ENCODE data around the gene WWOX.
A peak's percentile ranks its signal among the peaks of the same experiment; 100 is the strongest.

WWOX gene

GRCh38 chr16:78298986-78299385 is 199.5 kb downstream of the WWOX start:
- no peaks in the 10 kb centered on the region for H3K36me3 ChIP-seq (ENCODE audit: control insufficient read depth, insufficient read depth, low read length)
- no peaks in the 10 kb centered on the region for H3K27me3 ChIP-seq (ENCODE audit: control insufficient read depth, insufficient read depth, low read length)
- H3K9ac ChIP-seq (ENCODE audit: low read depth, low read length) = no peak overlapping the region
- no peak overlapping the region for H3K27ac ChIP-seq (ENCODE audit: low read depth, low read length)
- no peak overlapping the region for H3K4me3 ChIP-seq (ENCODE audit: low read depth, low read length)
- no peaks in the 10 kb centered on the region for H3K9me3 ChIP-seq (ENCODE audit: control insufficient read depth, insufficient read depth, low read length)
- H3K4me1 ChIP-seq (ENCODE audit: control insufficient read depth, insufficient read depth, low read length) = 0 out of 2 replicates have a peak, but pooled peaks cover 4% of the 10 kb centered on the region

- Histone ChIP-seq H3K27ac (ENCODE audit: low read depth, low read length) (no peak overlapping the region), H3K4me3 (ENCODE audit: low read depth, low read length) (no peak overlapping the region), H3K4me1 (ENCODE audit: control insufficient read depth, insufficient read depth, low read length) (0 out of 2 replicates have a peak, but pooled peaks cover 6% of the 10 kb centered on the region), H3K27me3 (ENCODE audit: control insufficient read depth, insufficient read depth, low read length) (no peaks in the 10 kb centered on the region), H3K36me3 (ENCODE audit: control insufficient read depth, insufficient read depth, low read length) (no peaks in the 10 kb centered on the region), H3K9me3 (ENCODE audit: control insufficient read depth, insufficient read depth, low read length) (no peaks in the 10 kb centered on the region), H3K9ac (ENCODE audit: low read depth, low read length) (no peak overlapping the region)
Measured at GRCh38 chr16:78300469-78300868, 201.0 kb downstream of the WWOX start.

- peaks cover 26% of the 10 kb centered on the region for H3K4me1 ChIP-seq (ENCODE audit: control insufficient read depth, insufficient read depth, low read length)
- H3K27ac ChIP-seq (ENCODE audit: low read depth, low read length) = no peak overlapping the region
- H3K27me3 ChIP-seq (ENCODE audit: control insufficient read depth, insufficient read depth, low read length) = no peaks in the 10 kb centered on the region
- H3K9ac ChIP-seq (ENCODE audit: low read depth, low read length) = no peak overlapping the region
- no peaks in the 10 kb centered on the region for H3K9me3 ChIP-seq (ENCODE audit: control insufficient read depth, insufficient read depth, low read length)
- no peaks in the 10 kb centered on the region for H3K36me3 ChIP-seq (ENCODE audit: control insufficient read depth, insufficient read depth, low read length)
- H3K4me3 ChIP-seq (ENCODE audit: low read depth, low read length) = no peak overlapping the region
Measured at GRCh38 chr16:78303946-78304345, 204.5 kb downstream of the WWOX start.

GRCh38 chr16:78306361-78306760 is 206.9 kb downstream of the WWOX start:
- Histone ChIP-seq H3K4me3 (ENCODE audit: low read depth, low read length) (no peak overlapping the region), H3K9ac (ENCODE audit: low read depth, low read length) (no peak overlapping the region), H3K27me3 (ENCODE audit: control insufficient read depth, insufficient read depth, low read length) (no peaks in the 10 kb centered on the region), H3K27ac (ENCODE audit: low read depth, low read length) (no peak overlapping the region), H3K9me3 (ENCODE audit: control insufficient read depth, insufficient read depth, low read length) (no peaks in the 10 kb centered on the region), H3K4me1 (ENCODE audit: control insufficient read depth, insufficient read depth, low read length) (peaks cover 46% of the 10 kb centered on the region), H3K36me3 (ENCODE audit: control insufficient read depth, insufficient read depth, low read length) (no peaks in the 10 kb centered on the region)

- H3K27me3 ChIP-seq (ENCODE audit: control insufficient read depth, insufficient read depth, low read length) = no peaks in the 10 kb centered on the region
- H3K4me1 ChIP-seq (ENCODE audit: control insufficient read depth, insufficient read depth, low read length) = peaks cover 54% of the 10 kb centered on the region
- H3K27ac ChIP-seq (ENCODE audit: low read depth, low read length) = peak overlapping the region; percentile 70
- H3K4me3 ChIP-seq (ENCODE audit: low read depth, low read length) = no peak overlapping the region
- no peaks in the 10 kb centered on the region for H3K36me3 ChIP-seq (ENCODE audit: control insufficient read depth, insufficient read depth, low read length)
- no peak overlapping the region for H3K9ac ChIP-seq (ENCODE audit: low read depth, low read length)
- H3K9me3 ChIP-seq (ENCODE audit: control insufficient read depth, insufficient read depth, low read length) = no peaks in the 10 kb centered on the region
Measured at GRCh38 chr16:78307824-78308528, 208.5 kb downstream of the WWOX start.

- H3K4me3 ChIP-seq (ENCODE audit: low read depth, low read length) = no peak overlapping the region
- H3K9ac ChIP-seq (ENCODE audit: low read depth, low read length) = no peak overlapping the region
- H3K27me3 ChIP-seq (ENCODE audit: control insufficient read depth, insufficient read depth, low read length) = no peaks in the 10 kb centered on the region
- no peaks in the 10 kb centered on the region for H3K36me3 ChIP-seq (ENCODE audit: control insufficient read depth, insufficient read depth, low read length)
- no peak overlapping the region for H3K27ac ChIP-seq (ENCODE audit: low read depth, low read length)
- no peaks in the 10 kb centered on the region for H3K9me3 ChIP-seq (ENCODE audit: control insufficient read depth, insufficient read depth, low read length)
- peaks cover 48% of the 10 kb centered on the region for H3K4me1 ChIP-seq (ENCODE audit: control insufficient read depth, insufficient read depth, low read length)
Measured at GRCh38 chr16:78309763-78310162, 210.3 kb downstream of the WWOX start.

- peaks cover 48% of the 10 kb centered on the region for H3K4me1 ChIP-seq (ENCODE audit: control insufficient read depth, insufficient read depth, low read length)
- no peaks in the 10 kb centered on the region for H3K9me3 ChIP-seq (ENCODE audit: control insufficient read depth, insufficient read depth, low read length)
- H3K9ac ChIP-seq (ENCODE audit: low read depth, low read length) = no peak overlapping the region
- no peaks in the 10 kb centered on the region for H3K27me3 ChIP-seq (ENCODE audit: control insufficient read depth, insufficient read depth, low read length)
- no peak overlapping the region for H3K4me3 ChIP-seq (ENCODE audit: low read depth, low read length)
- no peaks in the 10 kb centered on the region for H3K36me3 ChIP-seq (ENCODE audit: control insufficient read depth, insufficient read depth, low read length)
- no peak overlapping the region for H3K27ac ChIP-seq (ENCODE audit: low read depth, low read length)
Measured at GRCh38 chr16:78310196-78310595, 210.7 kb downstream of the WWOX start.

GRCh38 chr16:78310990-78311561 is 211.6 kb downstream of the WWOX start:
- Histone ChIP-seq H3K9ac (ENCODE audit: low read depth, low read length) (no peak overlapping the region), H3K4me3 (ENCODE audit: low read depth, low read length) (peak overlapping the region; percentile 11; the same call in 1 of the 2 replicates), H3K27ac (ENCODE audit: low read depth, low read length) (peak overlapping the region; percentile 53), H3K27me3 (ENCODE audit: control insufficient read depth, insufficient read depth, low read length) (no peaks in the 10 kb centered on the region), H3K36me3 (ENCODE audit: control insufficient read depth, insufficient read depth, low read length) (no peaks in the 10 kb centered on the region), H3K4me1 (ENCODE audit: control insufficient read depth, insufficient read depth, low read length) (peaks cover 48% of the 10 kb centered on the region), H3K9me3 (ENCODE audit: control insufficient read depth, insufficient read depth, low read length) (no peaks in the 10 kb centered on the region)

- no peaks in the 10 kb centered on the region for H3K27me3 ChIP-seq (ENCODE audit: control insufficient read depth, insufficient read depth, low read length)
- peak overlapping the region; percentile 7 for H3K27ac ChIP-seq (ENCODE audit: low read depth, low read length)
Measured at GRCh38 chr16:78311831-78312230, 212.4 kb downstream of the WWOX start.

GRCh38 chr16:78317564-78318240 is 218.2 kb downstream of the WWOX start:
- H3K27me3 ChIP-seq (ENCODE audit: control insufficient read depth, insufficient read depth, low read length) = no peaks in the 10 kb centered on the region
- H3K4me3 ChIP-seq (ENCODE audit: low read depth, low read length) = no peak overlapping the region
- peaks cover 13% of the 10 kb centered on the region for H3K4me1 ChIP-seq (ENCODE audit: control insufficient read depth, insufficient read depth, low read length)
- H3K9me3 ChIP-seq (ENCODE audit: control insufficient read depth, insufficient read depth, low read length) = no peaks in the 10 kb centered on the region
- H3K9ac ChIP-seq (ENCODE audit: low read depth, low read length) = no peak overlapping the region
- no peaks in the 10 kb centered on the region for H3K36me3 ChIP-seq (ENCODE audit: control insufficient read depth, insufficient read depth, low read length)
- H3K27ac ChIP-seq (ENCODE audit: low read depth, low read length) = no peak overlapping the region

More at GRCh38 chr16:78311831-78312230, 212.4 kb downstream of the WWOX start:
- H3K4me3 ChIP-seq (ENCODE audit: low read depth, low read length) = no peak overlapping the region
- peaks cover 48% of the 10 kb centered on the region for H3K4me1 ChIP-seq (ENCODE audit: control insufficient read depth, insufficient read depth, low read length)
- no peak overlapping the region for H3K9ac ChIP-seq (ENCODE audit: low read depth, low read length)
- no peaks in the 10 kb centered on the region for H3K36me3 ChIP-seq (ENCODE audit: control insufficient read depth, insufficient read depth, low read length)
- H3K9me3 ChIP-seq (ENCODE audit: control insufficient read depth, insufficient read depth, low read length) = no peaks in the 10 kb centered on the region
